ENCODE data around the gene CHD5. TPM values are rescaled to one million over a fixed set of nuclear protein-coding genes. Genes with fewer than 3 reads are reported as not detected.

The CHD5 gene
- total RNA-seq, 2 donors from 2014 or later: 0.07 to 2.0 TPM

DNA sequence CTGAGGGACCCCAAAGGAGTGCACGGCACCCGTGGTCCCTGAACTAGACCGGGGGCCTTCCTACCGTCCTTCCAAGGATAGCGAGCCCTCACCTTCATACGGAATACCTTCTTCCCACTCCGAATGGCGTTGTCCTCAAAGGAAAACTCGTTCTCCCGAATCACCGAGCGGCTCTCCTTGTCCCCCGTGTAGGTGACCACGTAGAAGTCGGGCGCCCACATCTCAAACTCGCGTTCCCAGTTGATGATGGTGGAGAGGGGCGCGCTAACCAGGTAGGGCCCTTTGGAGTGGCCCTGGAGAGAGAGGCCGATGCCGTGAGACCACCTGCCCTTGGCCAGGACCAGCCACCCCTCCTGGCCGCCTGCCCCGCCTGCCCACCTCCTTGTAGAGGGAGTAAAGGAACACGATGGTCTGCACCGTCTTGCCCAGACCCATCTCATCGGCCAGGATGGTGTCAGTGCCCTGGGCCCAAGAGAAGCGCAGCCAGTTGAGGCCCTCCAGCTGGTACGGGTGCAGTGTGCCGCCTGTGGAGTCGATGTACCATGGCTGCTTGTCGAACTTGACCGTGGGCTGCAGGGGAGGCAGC is 38.0 kb downstream of the CHD5 start:
- Histone ChIP-seq H3K27me3 (peaks cover 0 to 5% of the 10 kb centered on the region in 2 donors), H3K36me3 (no peaks in the 10 kb centered on the region), H3K9me3 (no peaks in the 10 kb centered on the region), H3K27ac (no peak overlapping the region), H3K4me1 (no peaks in the 10 kb centered on the region), H3K4me3 (no peak overlapping the region)
- no peak for DNase-seq (ENCODE audit: low spot score)
- TF ChIP-seq, protein P1, sequence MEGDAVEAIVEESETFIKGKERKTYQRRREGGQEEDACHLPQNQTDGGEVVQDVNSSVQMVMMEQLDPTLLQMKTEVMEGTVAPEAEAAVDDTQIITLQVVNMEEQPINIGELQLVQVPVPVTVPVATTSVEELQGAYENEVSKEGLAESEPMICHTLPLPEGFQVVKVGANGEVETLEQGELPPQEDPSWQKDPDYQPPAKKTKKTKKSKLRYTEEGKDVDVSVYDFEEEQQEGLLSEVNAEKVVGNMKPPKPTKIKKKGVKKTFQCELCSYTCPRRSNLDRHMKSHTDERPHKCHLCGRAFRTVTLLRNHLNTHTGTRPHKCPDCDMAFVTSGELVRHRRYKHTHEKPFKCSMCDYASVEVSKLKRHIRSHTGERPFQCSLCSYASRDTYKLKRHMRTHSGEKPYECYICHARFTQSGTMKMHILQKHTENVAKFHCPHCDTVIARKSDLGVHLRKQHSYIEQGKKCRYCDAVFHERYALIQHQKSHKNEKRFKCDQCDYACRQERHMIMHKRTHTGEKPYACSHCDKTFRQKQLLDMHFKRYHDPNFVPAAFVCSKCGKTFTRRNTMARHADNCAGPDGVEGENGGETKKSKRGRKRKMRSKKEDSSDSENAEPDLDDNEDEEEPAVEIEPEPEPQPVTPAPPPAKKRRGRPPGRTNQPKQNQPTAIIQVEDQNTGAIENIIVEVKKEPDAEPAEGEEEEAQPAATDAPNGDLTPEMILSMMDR (IDR thresholded peaks at IDR 0.05): no peak

- Histone ChIP-seq H3K27me3 (peaks cover 0 to 4% of the 10 kb centered on the region in 2 donors), H3K9me3 (no peaks in the 10 kb centered on the region), H3K4me3 (no peak overlapping the region), H3K4me1 (no peaks in the 10 kb centered on the region), H3K36me3 (no peaks in the 10 kb centered on the region), H3K27ac (no peak overlapping the region)
- TF ChIP-seq, protein P1 (IDR thresholded peaks at IDR 0.05): no peak
- no peak for DNase-seq (ENCODE audit: low spot score)
Measured at GRCh38 chr1:6141592-6141991, 38.5 kb downstream of the CHD5 start.

GRCh38 chr1:6140413-6140812 is 39.7 kb downstream of the CHD5 start:
- no peaks in the 10 kb centered on the region for H3K4me1 ChIP-seq
- H3K9me3 ChIP-seq: no peaks in the 10 kb centered on the region
- TF ChIP-seq, protein P1 (IDR thresholded peaks at IDR 0.05): no peak
- H3K4me3 ChIP-seq: no peak overlapping the region
- H3K27ac ChIP-seq: no peak overlapping the region
- no peaks in the 10 kb centered on the region for H3K36me3 ChIP-seq
- DNase-seq (ENCODE audit: low spot score): no peak
- no peaks in the 10 kb centered on the region for H3K27me3 ChIP-seq

- DNase-seq (ENCODE audit: low spot score): no peak
Measured at GRCh38 chr1:6137758-6138157, 42.4 kb downstream of the CHD5 start.

DNA sequence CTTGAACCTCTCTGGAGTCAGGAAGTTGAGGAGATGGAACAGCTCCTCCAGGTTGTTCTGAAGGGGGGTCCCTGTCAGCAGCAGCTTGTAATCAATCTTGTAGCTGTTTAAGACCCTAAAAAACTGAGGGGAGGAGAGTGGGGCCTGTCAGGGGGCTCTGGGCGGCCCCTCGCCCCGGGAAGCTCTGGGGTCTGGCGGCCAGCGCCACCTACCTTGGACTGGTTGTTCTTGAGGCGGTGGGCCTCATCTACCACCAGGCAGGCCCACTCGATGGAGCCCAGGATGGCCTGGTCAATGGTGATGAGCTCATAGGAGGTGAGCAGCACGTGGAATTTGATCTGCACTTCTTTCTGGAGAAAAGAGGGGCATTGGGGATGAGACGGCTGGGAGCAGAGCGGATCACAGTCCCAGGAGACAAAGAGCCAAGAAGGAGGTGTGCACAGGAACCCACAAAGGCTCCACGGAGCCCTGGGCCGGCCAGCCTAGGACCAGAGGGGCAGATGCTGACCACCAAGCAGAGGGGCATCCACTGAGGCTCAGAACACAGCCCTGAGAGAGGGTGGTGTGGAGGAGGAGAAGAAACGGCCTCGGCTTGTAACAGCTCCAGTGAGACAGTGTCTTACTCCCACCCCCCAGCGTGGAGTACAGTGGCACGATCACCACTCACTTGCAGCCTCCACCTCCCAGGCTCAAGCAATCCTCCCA is 43.5 kb downstream of the CHD5 start:
- H3K4me1 ChIP-seq: no peaks in the 10 kb centered on the region
- H3K27ac ChIP-seq: no peak overlapping the region
- TF ChIP-seq, protein P1 (IDR thresholded peaks at IDR 0.05): no peak
- no peak overlapping the region for H3K4me3 ChIP-seq
- H3K9me3 ChIP-seq: no peaks in the 10 kb centered on the region
- no peak for DNase-seq (ENCODE audit: low spot score)
- H3K36me3 ChIP-seq: no peaks in the 10 kb centered on the region
- no peaks in the 10 kb centered on the region for H3K27me3 ChIP-seq

More at GRCh38 chr1:6137758-6138157, 42.4 kb downstream of the CHD5 start:
- Histone ChIP-seq H3K4me1 (no peaks in the 10 kb centered on the region), H3K36me3 (no peaks in the 10 kb centered on the region), H3K4me3 (no peak overlapping the region), H3K27me3 (no peaks in the 10 kb centered on the region), H3K27ac (no peak overlapping the region), H3K9me3 (no peaks in the 10 kb centered on the region)
- TF ChIP-seq, protein P1 (IDR thresholded peaks at IDR 0.05): no peak

Data from right atrium auricular region (tissue), 2 donors.